Suprapubic skin (tissue), 4 donors: ENCODE measurements around the gene SSRP1. TPM values are rescaled to one million over a fixed set of nuclear protein-coding genes. Genes with fewer than 3 reads are reported as not detected.

ENCODE experiments used
- DNase-seq, 2 donors: peaks; one replicate each; pipeline ENCODE4 v3.0.0-alpha.2; 2019; ENCODE audit warnings: low spot score in 2 of 2
- H3K27ac ChIP-seq: fragments of 200-600 bp; sonication (generic); one replicate; pipeline ENCODE4 v1.5.1; 2019
- H3K27me3 ChIP-seq: fragments of 200-600 bp; sonication (generic); one replicate; pipeline ENCODE4 v1.5.1; 2019
- H3K36me3 ChIP-seq: fragments of 200-600 bp; sonication (generic); one replicate; pipeline ENCODE4 v1.5.1; 2019
- H3K4me1 ChIP-seq: fragments of 200-600 bp; sonication (generic); one replicate; pipeline ENCODE4 v1.5.1; 2019
- H3K4me3 ChIP-seq: fragments of 200-600 bp; sonication (generic); one replicate; pipeline ENCODE4 v1.5.1; 2019; ENCODE audit warnings: mild to moderate bottlenecking
- H3K9me3 ChIP-seq: fragments of 200-600 bp; sonication (generic); one replicate; pipeline ENCODE4 v1.5.1; 2019
- CTCF ChIP-seq, 2 donors: fragments of 200-600 bp in 1 of 2; fragments of 450-650 bp in 1 of 2; sonication (generic) in 1 of 2; IDR thresholded peaks; one replicate each; pipeline ENCODE4 v1.5.1; 2016 to 2019; ENCODE audit warnings: antibody characterized with exemption in 2 of 2, mild to moderate bottlenecking in 1 of 2, moderate library complexity in 1 of 2
- EP300 ChIP-seq: sonication (generic); formaldehyde crosslinking; IDR thresholded peaks from one replicate; pipeline ENCODE4 v1.6.1; 2017; ENCODE audit warnings: antibody characterized with exemption
- POLR2A ChIP-seq, 2 donors: fragments of 450-650 bp; IDR thresholded peaks; one replicate each; pipeline ENCODE4 v1.6.1; 2017; ENCODE audit warnings: antibody characterized with exemption in 2 of 2, mild to moderate bottlenecking in 2 of 2, moderate library complexity in 2 of 2
- POLR2AphosphoS5 ChIP-seq, 3 donors: sonication (generic); formaldehyde crosslinking; IDR thresholded peaks; one replicate each; pipeline ENCODE4 v1.6.1; 2017; ENCODE audit warnings: antibody characterized with exemption in 3 of 3
- WGBS: methylation state at CpG from one replicate; pipeline ENCODE4 v1.1.5; 2018; 5-methylcytosine and 5-hydroxymethylcytosine counted together
- total RNA-seq, 4 donors: library from RNA; depleted of rRNA; stranded (reverse); fragments of >200 nt; gene quantifications; one replicate each; pipeline ENCODE4 v1.1.0, GENCODE V29; 2016

SSRP1 gene
- total RNA-seq, 4 donors from 2014 or later, result 59.9 to 96.5 (median 67.9) TPM

GRCh38 chr11:57370251-57370650 lies 34.6 kb upstream of the SSRP1 start:
- Histone ChIP-seq H3K4me1 (no peaks in the 10 kb centered on the region), H3K27me3 (no peaks in the 10 kb centered on the region), H3K27ac (no peak overlapping the region), H3K36me3 (no peaks in the 10 kb centered on the region), H3K9me3 (no peaks in the 10 kb centered on the region), H3K4me3 (no peak overlapping the region)
- WGBS, result 88% methylated on average over 7 of the region's 7 CpGs
- no peak for DNase-seq
- no peak for TF ChIP-seq POLR2A (IDR thresholded peaks at IDR 0.05)
- TF ChIP-seq POLR2AphosphoS5 (IDR thresholded peaks at IDR 0.05), result no peak
- no peak for TF ChIP-seq CTCF (IDR thresholded peaks at IDR 0.05)
- TF ChIP-seq EP300, result no peak

GRCh38 chr11:57368845-57369232 lies 33.1 kb upstream of the SSRP1 start:
- Histone ChIP-seq H3K4me3 (no peak overlapping the region), H3K9me3 (no peaks in the 10 kb centered on the region), H3K27ac (no peak overlapping the region), H3K4me1 (no peaks in the 10 kb centered on the region), H3K36me3 (no peaks in the 10 kb centered on the region), H3K27me3 (no peaks in the 10 kb centered on the region)
- DNase-seq, result no peak
- TF ChIP-seq POLR2A (IDR thresholded peaks at IDR 0.05) (no peak), EP300 (no peak)
- 78% methylated on average over 5 of the region's 5 CpGs for WGBS

GRCh38 chr11:57368106-57368844 lies 32.6 kb upstream of the SSRP1 start:
- no peak overlapping the region for H3K27ac ChIP-seq
- no peak overlapping the region for H3K4me3 ChIP-seq
- H3K27me3 ChIP-seq, result no peaks in the 10 kb centered on the region
- H3K9me3 ChIP-seq, result no peaks in the 10 kb centered on the region
- TF ChIP-seq CTCF (IDR thresholded peaks at IDR 0.05) (no peak), EP300 (no peak), POLR2AphosphoS5 (IDR thresholded peaks at IDR 0.05) (no peak), POLR2A (IDR thresholded peaks at IDR 0.05) (no peak)
- no peak for DNase-seq
- H3K36me3 ChIP-seq, result no peaks in the 10 kb centered on the region
- H3K4me1 ChIP-seq, result peaks cover 3% of the 10 kb centered on the region
- 59% methylated on average over 11 of the region's 19 CpGs for WGBS

GRCh38 chr11:57364851-57365660 lies 29.4 kb upstream of the SSRP1 start:
- no peak for DNase-seq
- H3K9me3 ChIP-seq, result no peaks in the 10 kb centered on the region
- peaks cover 3% of the 10 kb centered on the region for H3K4me1 ChIP-seq
- H3K36me3 ChIP-seq, result no peaks in the 10 kb centered on the region
- 87% methylated on average over 9 of the region's 9 CpGs for WGBS
- no peak overlapping the region for H3K27ac ChIP-seq
- no peak overlapping the region for H3K4me3 ChIP-seq
- no peaks in the 10 kb centered on the region for H3K27me3 ChIP-seq
- TF ChIP-seq EP300 (no peak), POLR2AphosphoS5 (IDR thresholded peaks at IDR 0.05) (no peak), POLR2A (IDR thresholded peaks at IDR 0.05) (no peak), CTCF (IDR thresholded peaks at IDR 0.05) (no peak)

- peaks cover 15% of the 10 kb centered on the region for H3K4me1 ChIP-seq
- no peak overlapping the region for H3K4me3 ChIP-seq
- TF ChIP-seq EP300 (no peak), CTCF (IDR thresholded peaks at IDR 0.05) (no peak), POLR2A (IDR thresholded peaks at IDR 0.05) (no peak), POLR2AphosphoS5 (IDR thresholded peaks at IDR 0.05) (no peak)
- WGBS, result 47% methylated on average over 6 of the region's 7 CpGs
- H3K36me3 ChIP-seq, result no peaks in the 10 kb centered on the region
- no peak for DNase-seq
- H3K27me3 ChIP-seq, result no peaks in the 10 kb centered on the region
- no peaks in the 10 kb centered on the region for H3K9me3 ChIP-seq
- H3K27ac ChIP-seq, result no peak overlapping the region
Observed at GRCh38 chr11:57363131-57364080, 27.7 kb upstream of the SSRP1 start.
